DND-41 (cell line): ENCODE results near the gene PLXNA4.

Experiments
- ATAC-seq: fragments of 200-7000 bp; cut with Tn5 transposase; 3 replicates; pipeline ENCODE4 v1.9.1; 2021; ENCODE audit warnings: low read depth; ENCODE audit not compliant: insufficient read depth
- DNase-seq: peaks from one replicate; pipeline ENCODE4 v3.0.0-alpha.2; 2020
- H2AFZ ChIP-seq: 2 replicates; pipeline ENCODE4 v1.6.0; 2012; ENCODE audit warnings: low read depth, low read length
- H3K27ac ChIP-seq: 2 replicates; pipeline ENCODE4 v1.5.1; 2012; ENCODE audit warnings: low read length, inconsistent platforms
- H3K27me3 ChIP-seq: fragments of 200-600 bp; sonication (generic); 2 replicates; pipeline ENCODE4 v1.6.0; 2012; ENCODE audit warnings: low read length, mild to moderate bottlenecking, inconsistent platforms; ENCODE audit not compliant: insufficient read depth, poor library complexity
- H3K36me3 ChIP-seq: 2 replicates; pipeline ENCODE4 v1.5.1; 2012; ENCODE audit warnings: low read length, inconsistent platforms; ENCODE audit not compliant: insufficient read depth
- H3K4me1 ChIP-seq: 2 replicates; pipeline ENCODE4 v1.5.1; 2012; ENCODE audit warnings: mild to moderate bottlenecking, low read length; ENCODE audit not compliant: insufficient read depth
- H3K4me2 ChIP-seq: 2 replicates; pipeline ENCODE4 v1.6.0; 2012; ENCODE audit warnings: mild to moderate bottlenecking, moderate library complexity, low read length, inconsistent platforms; ENCODE audit not compliant: insufficient read depth
- H3K4me3 ChIP-seq, 2 experiments: fragments of 200-600 bp in 1 of 2; shearing (Covaris generic) in 1 of 2; 2 replicates each; pipeline ENCODE4 v1.5.1; 2012 to 2016; ENCODE audit warnings: inconsistent platforms in 2 of 2, low read length in 2 of 2, mild to moderate bottlenecking in 2 of 2, low read depth in 1 of 2, moderate library complexity in 1 of 2
- H3K79me2 ChIP-seq: 2 replicates; pipeline ENCODE4 v1.6.0; 2012; ENCODE audit warnings: low read length, inconsistent platforms; ENCODE audit not compliant: insufficient read depth
- H3K9ac ChIP-seq: 2 replicates; pipeline ENCODE4 v1.6.0; 2012; ENCODE audit warnings: low read depth, mild to moderate bottlenecking, inconsistent platforms, low read length, moderate library complexity
- H3K9me3 ChIP-seq: 2 replicates; pipeline ENCODE4 v1.5.1; 2012; ENCODE audit warnings: low read length, moderate library complexity, mild to moderate bottlenecking, inconsistent platforms; ENCODE audit not compliant: insufficient read depth, severe bottlenecking
- H4K20me1 ChIP-seq: 2 replicates; pipeline ENCODE4 v1.6.0; 2012; ENCODE audit warnings: low read length; ENCODE audit not compliant: insufficient read depth
- CTCF ChIP-seq: IDR thresholded peaks from 2 replicates; pipeline ENCODE4 v1.5.1; 2012; ENCODE audit warnings: borderline replicate concordance, low read length, moderate library complexity, mild to moderate bottlenecking; ENCODE audit not compliant: poor library complexity, severe bottlenecking; ENCODE audit errors: extremely low read depth
- EZH2 ChIP-seq: IDR thresholded peaks from 3 replicates; pipeline ENCODE4 v1.6.1; 2012; ENCODE audit warnings: borderline replicate concordance, low read depth, mild to moderate bottlenecking, moderate library complexity, low read length, inconsistent platforms; ENCODE audit not compliant: severe bottlenecking

PLXNA4 gene

GRCh38 chr7:132121987-132122386, 454.3 kb downstream of the PLXNA4 start:
- H3K36me3 ChIP-seq = no peaks in the 10 kb centered on the region
- no peaks in the 10 kb centered on the region for H3K9me3 ChIP-seq
- H3K27ac ChIP-seq = no peak overlapping the region
- DNase-seq (no peak), ATAC-seq (no peak)
- peaks cover 4% of the 10 kb centered on the region for H3K27me3 ChIP-seq
- no peak for TF ChIP-seq EZH2
- TF ChIP-seq CTCF = no peak
- H4K20me1 ChIP-seq = no peaks in the 10 kb centered on the region; the same call in 1 of the 2 replicates
- no peaks in the 10 kb centered on the region for H3K79me2 ChIP-seq
- H3K4me2 ChIP-seq = no peak overlapping the region
- no peak overlapping the region for H2AFZ ChIP-seq
- H3K4me3 ChIP-seq = no peak overlapping the region
- no peaks in the 10 kb centered on the region for H3K4me1 ChIP-seq
- no peak overlapping the region for H3K9ac ChIP-seq

GRCh38 chr7:132118641-132119040, 457.6 kb downstream of the PLXNA4 start:
- DNase-seq (no peak), ATAC-seq (no peak)
- TF ChIP-seq CTCF (no peak), EZH2 (no peak)
- Histone ChIP-seq H3K27ac (no peak overlapping the region), H3K9ac (no peak overlapping the region), H3K27me3 (peaks cover 4% of the 10 kb centered on the region), H3K36me3 (no peaks in the 10 kb centered on the region), H2AFZ (no peak overlapping the region), H3K4me3 (no peak overlapping the region), H3K9me3 (no peaks in the 10 kb centered on the region), H3K79me2 (no peaks in the 10 kb centered on the region), H4K20me1 (no peaks in the 10 kb centered on the region; the same call in 1 of the 2 replicates), H3K4me2 (no peak overlapping the region), H3K4me1 (no peaks in the 10 kb centered on the region)

GRCh38 chr7:132117636-132118035, 458.6 kb downstream of the PLXNA4 start:
- Histone ChIP-seq H3K9me3 (no peaks in the 10 kb centered on the region), H3K36me3 (no peaks in the 10 kb centered on the region), H3K4me3 (no peak overlapping the region), H2AFZ (no peak overlapping the region), H3K4me1 (no peaks in the 10 kb centered on the region), H3K27me3 (peaks cover 3% of the 10 kb centered on the region), H3K9ac (no peak overlapping the region), H3K27ac (no peak overlapping the region), H3K4me2 (no peak overlapping the region), H4K20me1 (no peaks in the 10 kb centered on the region; the same call in 1 of the 2 replicates), H3K79me2 (no peaks in the 10 kb centered on the region)
- DNase-seq = no peak
- no peak for TF ChIP-seq CTCF
- TF ChIP-seq EZH2 = no peak
- ATAC-seq = no peak

- TF ChIP-seq EZH2 = no peak
- TF ChIP-seq CTCF = no peak
- Histone ChIP-seq H3K4me2 (no peak overlapping the region), H3K4me1 (no peaks in the 10 kb centered on the region), H3K36me3 (no peaks in the 10 kb centered on the region), H3K79me2 (no peaks in the 10 kb centered on the region), H3K27ac (no peak overlapping the region), H3K27me3 (peaks cover 3% of the 10 kb centered on the region), H3K4me3 (no peak overlapping the region), H3K9me3 (no peaks in the 10 kb centered on the region), H4K20me1 (no peaks in the 10 kb centered on the region; the same call in 1 of the 2 replicates), H3K9ac (no peak overlapping the region), H2AFZ (no peak overlapping the region)
- ATAC-seq (no peak), DNase-seq (no peak)
Observed at GRCh38 chr7:132117181-132117580, 459.1 kb downstream of the PLXNA4 start.
